Measurements from ENCODE around the gene ZBTB7B. TPM values are rescaled to one million over a fixed set of nuclear protein-coding genes. Genes with fewer than 3 reads are reported as not detected.
A peak's percentile ranks its signal among the peaks of the same experiment; 100 is the strongest.

The ZBTB7B gene
- polyA plus RNA-seq, 2 donors: 71.7 to 95.8 TPM

GRCh38 chr1:155039308-155039669, 36.7 kb downstream of the ZBTB7B start:
- peaks cover 3 to 26% of the 10 kb centered on the region in 2 donors for H3K4me1 ChIP-seq (ENCODE audit: control insufficient read depth in 2 of 2, insufficient read depth in 2 of 2, low read length in 1 of 2)
- peak overlapping the region; percentile 88 to 97 for H3K27ac ChIP-seq (ENCODE audit: low read depth in 2 of 2, low read length in 1 of 2)
- 69 to 78% methylated on average over 4 of the region's 4 CpGs for WGBS, 2 donors
- H3K36me3 ChIP-seq (ENCODE audit: control insufficient read depth in 2 of 2, insufficient read depth in 2 of 2, low read length in 1 of 2): no peaks in the 10 kb centered on the region
- no peaks in the 10 kb centered on the region for H3K9me3 ChIP-seq (ENCODE audit: control insufficient read depth in 2 of 2, insufficient read depth in 1 of 2, low read depth in 1 of 2, low read length in 1 of 2)
- no peaks in the 10 kb centered on the region for H3K27me3 ChIP-seq (ENCODE audit: control insufficient read depth in 1 of 2, insufficient read depth in 2 of 2, low read length in 2 of 2)
- H3K4me3 ChIP-seq (ENCODE audit: low read depth in 1 of 2, low read length in 2 of 2): no peak overlapping the region

- Histone ChIP-seq H3K9me3 (ENCODE audit: control insufficient read depth in 2 of 2, insufficient read depth in 1 of 2, low read depth in 1 of 2, low read length in 1 of 2) (no peaks in the 10 kb centered on the region), H3K27ac (ENCODE audit: low read depth in 2 of 2, low read length in 1 of 2) (no peak overlapping the region), H3K4me3 (ENCODE audit: low read depth in 1 of 2, low read length in 2 of 2) (no peak overlapping the region), H3K36me3 (ENCODE audit: control insufficient read depth in 2 of 2, insufficient read depth in 2 of 2, low read length in 1 of 2) (no peaks in the 10 kb centered on the region), H3K27me3 (ENCODE audit: control insufficient read depth in 1 of 2, insufficient read depth in 2 of 2, low read length in 2 of 2) (no peaks in the 10 kb centered on the region), H3K4me1 (ENCODE audit: control insufficient read depth in 2 of 2, insufficient read depth in 2 of 2, low read length in 1 of 2) (peaks cover 3 to 30% of the 10 kb centered on the region in 2 donors)
- WGBS, 2 donors: 91 to 93% methylated on average over 14 of the region's 14 CpGs
These were observed 37.9 kb downstream of the ZBTB7B start for GRCh38 chr1:155040358-155041093.

GRCh38 chr1:155042789-155043188, 40.2 kb downstream of the ZBTB7B start:
- 70 to 85% methylated on average over 4 to 5 of the region's 5 CpGs for WGBS, 2 donors
- H3K36me3 ChIP-seq (ENCODE audit: control insufficient read depth in 2 of 2, insufficient read depth in 2 of 2, low read length in 1 of 2): no peaks in the 10 kb centered on the region
- H3K27ac ChIP-seq (ENCODE audit: low read depth in 2 of 2, low read length in 1 of 2): no peak overlapping the region
- H3K9me3 ChIP-seq (ENCODE audit: control insufficient read depth in 2 of 2, insufficient read depth in 1 of 2, low read depth in 1 of 2, low read length in 1 of 2): no peaks in the 10 kb centered on the region
- no peak overlapping the region for H3K4me3 ChIP-seq (ENCODE audit: low read depth in 1 of 2, low read length in 2 of 2)
- no peaks in the 10 kb centered on the region for H3K27me3 ChIP-seq (ENCODE audit: control insufficient read depth in 1 of 2, insufficient read depth in 2 of 2, low read length in 2 of 2)
- H3K4me1 ChIP-seq (ENCODE audit: control insufficient read depth in 2 of 2, insufficient read depth in 2 of 2, low read length in 1 of 2): peaks cover 3 to 21% of the 10 kb centered on the region in 2 donors

- no peaks in the 10 kb centered on the region for H3K27me3 ChIP-seq (ENCODE audit: control insufficient read depth in 1 of 2, insufficient read depth in 2 of 2, low read length in 2 of 2)
- H3K4me3 ChIP-seq (ENCODE audit: low read depth in 1 of 2, low read length in 2 of 2): no peak overlapping the region
- no peak overlapping the region for H3K27ac ChIP-seq (ENCODE audit: low read depth in 2 of 2, low read length in 1 of 2)
- no peaks in the 10 kb centered on the region for H3K36me3 ChIP-seq (ENCODE audit: control insufficient read depth in 2 of 2, insufficient read depth in 2 of 2, low read length in 1 of 2)
- WGBS, 2 donors: 49 to 57% methylated on average over 12 of the region's 12 CpGs
- H3K9me3 ChIP-seq (ENCODE audit: control insufficient read depth in 2 of 2, insufficient read depth in 1 of 2, low read depth in 1 of 2, low read length in 1 of 2): no peaks in the 10 kb centered on the region
- peaks cover 3 to 17% of the 10 kb centered on the region in 2 donors for H3K4me1 ChIP-seq (ENCODE audit: control insufficient read depth in 2 of 2, insufficient read depth in 2 of 2, low read length in 1 of 2)
These were observed 40.7 kb downstream of the ZBTB7B start for GRCh38 chr1:155043301-155043702.

- 60 to 72% methylated on average over 3 of the region's 3 CpGs for WGBS, 2 donors
These were observed 41.2 kb downstream of the ZBTB7B start for GRCh38 chr1:155043793-155044192.

GRCh38 chr1:155044365-155044764, 41.8 kb downstream of the ZBTB7B start:
- no peaks in the 10 kb centered on the region for H3K9me3 ChIP-seq (ENCODE audit: control insufficient read depth in 2 of 2, insufficient read depth in 1 of 2, low read depth in 1 of 2, low read length in 1 of 2)
- H3K36me3 ChIP-seq (ENCODE audit: control insufficient read depth in 2 of 2, insufficient read depth in 2 of 2, low read length in 1 of 2): no peaks in the 10 kb centered on the region
- H3K4me3 ChIP-seq (ENCODE audit: low read depth in 1 of 2, low read length in 2 of 2): no peak overlapping the region
- H3K27me3 ChIP-seq (ENCODE audit: control insufficient read depth in 1 of 2, insufficient read depth in 2 of 2, low read length in 2 of 2): no peaks in the 10 kb centered on the region
- WGBS, 2 donors: 76 to 78% methylated on average over 6 of the region's 6 CpGs
- H3K4me1 ChIP-seq (ENCODE audit: control insufficient read depth in 2 of 2, insufficient read depth in 2 of 2, low read length in 1 of 2): peaks cover under 1 to 10% of the 10 kb centered on the region in 2 donors
- H3K27ac ChIP-seq (ENCODE audit: low read depth in 2 of 2, low read length in 1 of 2): peak overlapping the region; percentile 32 to 65

More at GRCh38 chr1:155043793-155044192, 41.2 kb downstream of the ZBTB7B start:
- Histone ChIP-seq H3K36me3 (ENCODE audit: control insufficient read depth in 2 of 2, insufficient read depth in 2 of 2, low read length in 1 of 2) (no peaks in the 10 kb centered on the region), H3K9me3 (ENCODE audit: control insufficient read depth in 2 of 2, insufficient read depth in 1 of 2, low read depth in 1 of 2, low read length in 1 of 2) (no peaks in the 10 kb centered on the region), H3K4me1 (ENCODE audit: control insufficient read depth in 2 of 2, insufficient read depth in 2 of 2, low read length in 1 of 2) (peaks cover 3 to 16% of the 10 kb centered on the region in 2 donors), H3K4me3 (ENCODE audit: low read depth in 1 of 2, low read length in 2 of 2) (no peak overlapping the region), H3K27me3 (ENCODE audit: control insufficient read depth in 1 of 2, insufficient read depth in 2 of 2, low read length in 2 of 2) (no peaks in the 10 kb centered on the region), H3K27ac (ENCODE audit: low read depth in 2 of 2, low read length in 1 of 2) (peak overlapping the region in 1 of 2 donors; percentile 17)

- peak overlapping the region; percentile 32 to 65 for H3K27ac ChIP-seq (ENCODE audit: low read depth in 2 of 2, low read length in 1 of 2)
- WGBS, 2 donors: 47 to 49% methylated on average over 7 of the region's 7 CpGs
These were observed 42.4 kb downstream of the ZBTB7B start for GRCh38 chr1:155044812-155045657.

GRCh38 chr1:155048449-155049334, 46.1 kb downstream of the ZBTB7B start:
- Histone ChIP-seq H3K27ac (ENCODE audit: low read depth in 2 of 2, low read length in 1 of 2) (no peak overlapping the region), H3K27me3 (ENCODE audit: control insufficient read depth in 1 of 2, insufficient read depth in 2 of 2, low read length in 2 of 2) (no peaks in the 10 kb centered on the region), H3K4me1 (ENCODE audit: control insufficient read depth in 2 of 2, insufficient read depth in 2 of 2, low read length in 1 of 2) (peaks cover 2 to 21% of the 10 kb centered on the region in 2 donors), H3K36me3 (ENCODE audit: control insufficient read depth in 2 of 2, insufficient read depth in 2 of 2, low read length in 1 of 2) (peaks cover 0 to 1% of the 10 kb centered on the region in 2 donors), H3K4me3 (ENCODE audit: low read depth in 1 of 2, low read length in 2 of 2) (no peak overlapping the region), H3K9me3 (ENCODE audit: control insufficient read depth in 2 of 2, insufficient read depth in 1 of 2, low read depth in 1 of 2, low read length in 1 of 2) (no peaks in the 10 kb centered on the region)
- WGBS, 2 donors: 81 to 86% methylated on average over 8 of the region's 8 CpGs

More at GRCh38 chr1:155044812-155045657, 42.4 kb downstream of the ZBTB7B start:
- Histone ChIP-seq H3K36me3 (ENCODE audit: control insufficient read depth in 2 of 2, insufficient read depth in 2 of 2, low read length in 1 of 2) (no peaks in the 10 kb centered on the region), H3K4me1 (ENCODE audit: control insufficient read depth in 2 of 2, insufficient read depth in 2 of 2, low read length in 1 of 2) (peaks cover 0 to 12% of the 10 kb centered on the region in 2 donors), H3K4me3 (ENCODE audit: low read depth in 1 of 2, low read length in 2 of 2) (no peak overlapping the region), H3K27me3 (ENCODE audit: control insufficient read depth in 1 of 2, insufficient read depth in 2 of 2, low read length in 2 of 2) (no peaks in the 10 kb centered on the region), H3K9me3 (ENCODE audit: control insufficient read depth in 2 of 2, insufficient read depth in 1 of 2, low read depth in 1 of 2, low read length in 1 of 2) (no peaks in the 10 kb centered on the region)
